C4-2B (cell line): ENCODE data around the gene SRMS.

Experiments used
- H3K27ac ChIP-seq: fragments of 450-650 bp; 2 replicates; pipeline ENCODE4 v1.5.1; 2017
- CTCF ChIP-seq: fragments of 450-650 bp; conservative IDR thresholded peaks from 2 replicates; pipeline ENCODE4 v1.5.1; 2017; ENCODE audit warnings: mild to moderate bottlenecking
- ZFX ChIP-seq: fragments of 450-650 bp; IDR thresholded peaks from 2 replicates; pipeline ENCODE4 v1.6.1; 2017

The SRMS gene

GRCh38 chr20:63522091-63522868, 25.3 kb downstream of the SRMS start:
- H3K27ac ChIP-seq = no peak overlapping the region
- TF ChIP-seq CTCF = no peak
- no peak for TF ChIP-seq ZFX

DNA sequence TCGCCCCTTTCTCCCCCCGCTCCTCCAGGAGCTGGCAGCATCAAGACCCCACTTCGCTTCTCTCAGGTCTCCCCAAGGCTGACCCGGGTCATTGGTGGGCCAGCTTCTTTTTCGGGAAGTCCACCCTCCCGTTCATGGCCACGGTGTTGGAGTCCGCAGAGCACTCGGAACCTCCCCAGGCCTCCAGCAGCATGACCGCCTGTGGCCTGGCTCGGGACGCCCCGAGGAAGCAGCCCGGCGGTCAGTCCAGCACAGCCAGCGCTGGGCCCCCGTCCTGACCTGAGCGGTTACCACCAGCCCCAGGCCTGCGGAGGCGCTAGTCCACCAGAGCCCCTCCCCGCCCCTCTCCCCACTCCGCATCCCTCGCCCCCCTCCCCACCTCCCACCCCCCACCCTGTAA, 25.9 kb downstream of the SRMS start:
- TF ChIP-seq ZFX (no peak), CTCF (no peak)
- peak overlapping the region; percentile 90 for H3K27ac ChIP-seq

DNA sequence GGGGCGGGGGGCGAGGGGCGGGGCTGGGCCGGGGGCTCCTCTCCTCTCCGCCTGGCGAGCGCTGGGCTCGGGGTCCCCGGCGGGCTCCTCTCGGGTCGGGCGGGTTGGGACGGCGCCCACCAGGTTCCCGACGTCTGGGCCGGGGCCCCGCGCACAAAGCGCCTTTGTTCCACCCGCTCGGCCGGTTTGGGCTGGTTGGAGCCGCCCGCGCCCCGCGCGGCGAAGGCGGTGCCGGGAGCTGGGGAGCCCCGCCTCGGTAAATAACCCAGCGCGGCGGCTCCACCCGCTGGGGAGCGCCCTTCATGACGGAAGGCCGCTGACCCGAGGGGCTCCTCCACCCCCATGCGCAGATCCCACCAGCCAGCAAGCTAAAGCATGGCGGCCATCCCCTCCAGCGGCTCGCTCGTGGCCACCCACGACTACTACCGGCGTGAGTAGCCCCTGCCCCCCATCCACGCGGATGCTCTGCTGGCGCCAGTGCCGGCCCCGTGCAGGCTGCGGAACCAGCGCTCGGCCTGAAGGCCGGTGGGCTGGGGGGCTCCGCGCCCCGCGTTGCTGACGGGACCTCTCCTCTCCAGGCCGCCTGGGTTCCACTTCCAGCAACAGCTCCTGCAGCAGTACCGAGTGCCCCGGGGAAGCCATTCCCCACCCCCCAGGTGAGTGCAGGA, 26.5 kb downstream of the SRMS start:
- peak; percentile 32; the same call in 1 of the 2 replicates for TF ChIP-seq ZFX
- TF ChIP-seq CTCF = no peak
- H3K27ac ChIP-seq = peak overlapping the region; percentile 90

- TF ChIP-seq ZFX (peak; percentile 57; the same call in 1 of the 2 replicates), CTCF (no peak)
Observed at GRCh38 chr20:63520504-63520933, 27.0 kb downstream of the SRMS start, which contains the start of gene PPDPF. PPDPF (plus strand) TSS chr20:63520765; CDS start chr20:63521309, 544 bp downstream.

GRCh38 chr20:63519668-63520503, 27.7 kb downstream of the SRMS start:
- peak overlapping the region; percentile 90 for H3K27ac ChIP-seq
- TF ChIP-seq ZFX = no peak
- no peak; the same call in 1 of the 2 replicates for TF ChIP-seq CTCF

More at GRCh38 chr20:63520504-63520933, 27.0 kb downstream of the SRMS start, which contains the start of gene PPDPF:
- peak within 1 kb of the TSS; percentile 90 for H3K27ac ChIP-seq

GRCh38 chr20:63518946-63519667, 28.4 kb downstream of the SRMS start:
- TF ChIP-seq ZFX (no peak), CTCF (no peak)
- H3K27ac ChIP-seq = no peak overlapping the region
